H1 (cell line): ENCODE measurements around the gene C16orf90. TPM values are rescaled to one million over a fixed set of nuclear protein-coding genes. Genes with fewer than 3 reads are reported as not detected.

ENCODE experiments used
- CTCF ChIA-PET: fragments of 300-600 bp; sonication (Branson Sonifier 250); formaldehyde crosslinking; loops from one replicate; lab custom pipeline; 2021; ENCODE audit not compliant: partially characterized antibody; lab: Charles Lee
- POLR2A ChIA-PET: fragments of 300-600 bp; sonication (Branson Sonifier 250); formaldehyde crosslinking; loops from one replicate; lab custom pipeline; 2021; ENCODE audit warnings: inconsistent platforms; ENCODE audit not compliant: partially characterized antibody; lab: Charles Lee
- DNase-seq, 2 experiments: peaks; one replicate each; pipeline versions ENCODE4 v3.0.0 to v3.0.0-alpha.2; 2010 to 2022; ENCODE audit warnings: low spot score in 2 of 2, low read depth in 1 of 2, mixed read lengths in 1 of 2
- FAIRE-seq: peaks from 2 replicates; lab custom pipeline; 2011; peaks lifted over from hg19 to GRCh38; lab: Jason Lieb, UNC
- H2AFZ ChIP-seq: 2 replicates; pipeline ENCODE4 v1.8.1; 2012; ENCODE audit warnings: low read length, inconsistent platforms
- H2AK5ac ChIP-seq: 2 replicates; pipeline ENCODE4 v1.6.1; 2013; ENCODE audit warnings: low read depth, low read length
- H2BK120ac ChIP-seq: replicated peaks from 2 replicates; pipeline ENCODE3; 2013; ENCODE audit warnings: low read depth, low read length, inconsistent platforms
- H2BK12ac ChIP-seq: 2 replicates; pipeline ENCODE4 v1.6.1; 2013; ENCODE audit warnings: low read depth, low read length
- H2BK15ac ChIP-seq: 2 replicates; pipeline ENCODE4 v1.6.1; 2013; ENCODE audit warnings: low read length
- H2BK20ac ChIP-seq: 2 replicates; pipeline ENCODE4 v1.6.1; 2013; ENCODE audit warnings: low read length
- H2BK5ac ChIP-seq: 2 replicates; pipeline ENCODE4 v1.6.1; 2013; ENCODE audit warnings: low read depth, low read length
- H3K14ac ChIP-seq: 2 replicates; pipeline ENCODE4 v1.6.1; 2013; ENCODE audit warnings: inconsistent platforms; ENCODE audit not compliant: insufficient read length
- H3K18ac ChIP-seq: 2 replicates; pipeline ENCODE4 v1.6.1; 2013; ENCODE audit warnings: low read length; ENCODE audit errors: extremely low read depth
- H3K23ac ChIP-seq: 2 replicates; pipeline ENCODE4 v1.6.1; 2013; ENCODE audit warnings: inconsistent platforms; ENCODE audit not compliant: insufficient read length
- H3K23me2 ChIP-seq: 2 replicates; pipeline ENCODE4 v1.6.1; 2013; ENCODE audit warnings: low read depth, low read length
- H3K27ac ChIP-seq: 2 replicates; pipeline ENCODE4 v1.6.1; 2011; ENCODE audit warnings: low read depth, low read length, inconsistent platforms
- H3K27me3 ChIP-seq, 4 experiments: replicated peaks in 1 of 4; 1 replicate in 1 of 4; 2 replicates in 3 of 4; pipeline versions ENCODE4 v1.6.1 to v1.8.1; 2011 to 2013; ENCODE audit warnings: low read length in 3 of 4, mild to moderate bottlenecking in 3 of 4, inconsistent platforms in 2 of 4, mixed read lengths in 2 of 4, moderate library complexity in 1 of 4; ENCODE audit not compliant: control insufficient read depth in 3 of 4, insufficient read depth in 3 of 4; ENCODE audit errors: extremely low read depth in 1 of 4
- H3K36me3 ChIP-seq, 4 experiments: 2 replicates each; pipeline versions ENCODE4 v1.6.1 to v1.8.1; 2011 to 2013; ENCODE audit warnings: mild to moderate bottlenecking in 4 of 4, low read length in 3 of 4, moderate library complexity in 2 of 4, control low read depth in 1 of 4, inconsistent platforms in 1 of 4; ENCODE audit not compliant: insufficient read depth in 4 of 4, control insufficient read depth in 2 of 4
- H3K4ac ChIP-seq: replicated peaks from 2 replicates; pipeline ENCODE3; 2013; ENCODE audit warnings: low read length, low read depth, mixed read lengths, inconsistent platforms; ENCODE audit not compliant: insufficient read length
- H3K4me1 ChIP-seq, 4 experiments: replicated peaks in 1 of 4; 1 replicate in 1 of 4; 2 replicates in 3 of 4; pipeline versions ENCODE4 v1.6.1 to v1.8.1; 2011 to 2013; ENCODE audit warnings: low read length in 3 of 4, inconsistent platforms in 2 of 4, mixed read lengths in 1 of 4; ENCODE audit not compliant: insufficient read depth in 4 of 4, control insufficient read depth in 3 of 4
- H3K4me2 ChIP-seq, 2 experiments: 2 replicates each; pipeline versions ENCODE4 v1.6.1 to v1.8.1; 2011 to 2013; ENCODE audit warnings: low read depth in 2 of 2, low read length in 2 of 2, control low read depth in 1 of 2, inconsistent platforms in 1 of 2, mild to moderate bottlenecking in 1 of 2; ENCODE audit not compliant: insufficient read depth in 1 of 2
- H3K4me3 ChIP-seq, 4 experiments: fragments of 200-600, 300-600 bp in 1 of 4; sonication (generic), shearing (Covaris generic), sonication (Bioruptor Twin) in 1 of 4; 2 replicates each; pipeline versions ENCODE4 v1.5.1 to v1.8.1; 2011 to 2016; ENCODE audit warnings: low read length in 4 of 4, low read depth in 3 of 4, control low read depth in 2 of 4, inconsistent platforms in 2 of 4, mild to moderate bottlenecking in 2 of 4, mixed read lengths in 1 of 4, moderate library complexity in 1 of 4; ENCODE audit not compliant: insufficient read depth in 2 of 4; ENCODE audit errors: extremely low read depth in 1 of 4
- H3K56ac ChIP-seq: replicated peaks from 2 replicates; pipeline ENCODE3; 2013; ENCODE audit warnings: low read depth, mild to moderate bottlenecking, mixed read lengths, low read length, inconsistent platforms; ENCODE audit not compliant: insufficient read length
- H3K79me1 ChIP-seq: 2 replicates; pipeline ENCODE4 v1.6.1; 2013; ENCODE audit warnings: low read depth, low read length, control low read depth
- H3K79me2 ChIP-seq, 2 experiments: 2 replicates each; pipeline versions ENCODE4 v1.6.1 to v1.8.1; 2012 to 2013; ENCODE audit warnings: low read length in 2 of 2, mild to moderate bottlenecking in 2 of 2, inconsistent platforms in 1 of 2; ENCODE audit not compliant: insufficient read depth in 2 of 2, control insufficient read depth in 1 of 2
- H3K9ac ChIP-seq, 4 experiments: replicated peaks in 1 of 4; 1 replicate in 1 of 4; 2 replicates in 3 of 4; pipeline versions ENCODE4 v1.6.1 to v1.8.1; 2011 to 2013; ENCODE audit warnings: low read depth in 3 of 4, low read length in 3 of 4, control low read depth in 2 of 4, mild to moderate bottlenecking in 2 of 4, moderate library complexity in 2 of 4, inconsistent platforms in 1 of 4; ENCODE audit errors: extremely low read depth in 1 of 4
- H3K9me3 ChIP-seq, 2 experiments: 2 replicates each; pipeline versions ENCODE4 v1.6.1 to v1.8.1; 2012 to 2013; ENCODE audit warnings: mild to moderate bottlenecking in 2 of 2, moderate library complexity in 2 of 2, control low read depth in 1 of 2, inconsistent platforms in 1 of 2, low read depth in 1 of 2, low read length in 1 of 2, mixed read lengths in 1 of 2; ENCODE audit not compliant: insufficient read depth in 2 of 2
- H4K20me1 ChIP-seq, 2 experiments: replicated peaks in 1 of 2; 2 replicates each; pipeline versions ENCODE3 to v1.8.1; 2011 to 2013; ENCODE audit warnings: inconsistent platforms in 2 of 2, low read length in 2 of 2, mild to moderate bottlenecking in 1 of 2; ENCODE audit not compliant: insufficient read depth in 2 of 2, control insufficient read depth in 1 of 2
- H4K5ac ChIP-seq: 2 replicates; pipeline ENCODE4 v1.6.1; 2013; ENCODE audit warnings: low read length, low read depth, mixed read lengths, inconsistent platforms; ENCODE audit not compliant: insufficient read length
- H4K8ac ChIP-seq: 2 replicates; pipeline ENCODE4 v1.8.0; 2013; ENCODE audit warnings: mild to moderate bottlenecking, moderate library complexity, low read length, inconsistent platforms; ENCODE audit not compliant: insufficient read depth; ENCODE audit errors: extremely low read depth
- H4K91ac ChIP-seq: replicated peaks from 2 replicates; pipeline ENCODE3; 2013; ENCODE audit warnings: low read length, mixed read lengths, inconsistent platforms; ENCODE audit not compliant: insufficient read length
- ATF2 ChIP-seq: IDR thresholded peaks from 2 replicates; pipeline ENCODE4 v1.6.1; 2012; ENCODE audit warnings: low read length, inconsistent platforms
- ATF3 ChIP-seq: IDR thresholded peaks from 2 replicates; pipeline ENCODE4 v1.6.1; 2011; ENCODE audit warnings: low read depth, mild to moderate bottlenecking, low read length; ENCODE audit not compliant: insufficient read depth
- CHD1 ChIP-seq: IDR thresholded peaks from 2 replicates; pipeline ENCODE4 v1.6.1; 2012; ENCODE audit warnings: low read depth, low read length, improper control_type of control experiment
- CREB1 ChIP-seq: IDR thresholded peaks from 2 replicates; pipeline ENCODE4 v1.6.1; 2012; ENCODE audit warnings: inconsistent platforms
- CTBP2 ChIP-seq: IDR thresholded peaks from 2 replicates; pipeline ENCODE4 v1.7.0; 2011; ENCODE audit warnings: borderline replicate concordance, mild to moderate bottlenecking, moderate library complexity, mixed read lengths, low read length; ENCODE audit not compliant: insufficient read depth, insufficient read length
- JUN ChIP-seq: IDR thresholded peaks from 2 replicates; pipeline ENCODE4 v1.6.1; 2011; ENCODE audit warnings: low read depth, mild to moderate bottlenecking, improper control_type of control experiment, low read length
- RAD21 ChIP-seq, 2 experiments: IDR thresholded peaks in 1 of 2; conservative IDR thresholded peaks in 1 of 2; 2 replicates each; pipeline ENCODE4 v1.6.1; 2011; ENCODE audit warnings: low read depth in 2 of 2, low read length in 2 of 2, improper control_type of control experiment in 1 of 2, inconsistent platforms in 1 of 2, mild to moderate bottlenecking in 1 of 2, moderate library complexity in 1 of 2
- RFX5 ChIP-seq: IDR thresholded peaks from 2 replicates; pipeline ENCODE4 v1.6.1; 2011; ENCODE audit warnings: low read depth, low read length, improper control_type of control experiment, borderline replicate concordance
- ZNF274 ChIP-seq: IDR thresholded peaks from 2 replicates; pipeline ENCODE4 v1.7.0; 2012; ENCODE audit warnings: low read length, borderline replicate concordance; ENCODE audit errors: extremely low read depth
- WGBS, 2 experiments: shearing (Covaris generic) in 1 of 2; methylation state at CpG; one replicate each; pipeline versions ENCODE4 v1.1.6 to v1.1.7; 2013 to 2015; ENCODE audit warnings: low lambda C conversion rate in 2 of 2, mixed read lengths in 2 of 2, inconsistent platforms in 1 of 2, low coverage in 1 of 2, missing lambda C conversion rate in 1 of 2; ENCODE audit not compliant: insufficient replicate concordance in 2 of 2, insufficient coverage in 1 of 2, insufficient read length in 1 of 2; ENCODE audit errors: extremely low coverage in 1 of 2, missing lambda C conversion rate in 1 of 2; 5-methylcytosine and 5-hydroxymethylcytosine counted together
- long read RNA-seq, 2 experiments: library from RNA in 1 of 2; library from capped mRNA in 1 of 2; stranded (forward); transcript quantifications; one replicate each; pipeline ENCODE4 v2.0.0, GENCODE V29; 2021; ENCODE audit warnings: inconsistent platforms in 1 of 2
- polyA minus RNA-seq, 3 experiments: library from RNA; depleted of rRNA, polyadenylated mRNA; stranded (reverse); fragments of >200 nt; gene quantifications; 1 replicate in 2 of 3; 2 replicates in 1 of 3; pipeline ENCODE4 v1.2.3, GENCODE V29; 2011
- polyA plus RNA-seq, 7 experiments: library from polyadenylated mRNA; depleted of rRNA in 3 of 7; stranded (reverse) in 5 of 7; unstranded in 2 of 7; fragments of >200 nt in 5 of 7; fragments of 200-250 nt in 2 of 7; gene quantifications; 1 replicate in 5 of 7; 2 replicates in 1 of 7; 4 replicates in 1 of 7; pipeline versions ENCODE4 v1.2.1 to v1.2.3, GENCODE V29; 2011 to 2013; ENCODE audit warnings: missing spikeins in 2 of 7, mixed read lengths in 2 of 7
- total RNA-seq: library from RNA; stranded (reverse); fragmentation: NEBNext Ultra II Directional; extraction: Animal tissue kit (Norgen Biotek cat#: 25700); gene quantifications from 2 replicates; pipeline ENCODE4 v1.2.1, GENCODE V29; 2021

Gene C16orf90
- total RNA-seq (not detected in 2 replicates), polyA plus RNA-seq (2011; rRNA removed) (not detected in 2 replicates), polyA minus RNA-seq (2011; rRNA and poly(A)+ RNA removed) (not detected in 2 replicates)
- not detected for polyA plus RNA-seq (2011; cell fraction: cytosol; rRNA removed)
- not detected for polyA plus RNA-seq (2011; cell fraction: nucleus; rRNA removed)
- not detected in 4 replicates for polyA plus RNA-seq (2012, experiment 1 of 2)
- not detected for polyA plus RNA-seq (2012, experiment 2 of 2)
- polyA plus RNA-seq (2013, experiment 1 of 2) = not detected
- polyA plus RNA-seq (2013, experiment 2 of 2) = not detected
- not detected for polyA minus RNA-seq (2011; cell fraction: cytosol; rRNA and poly(A)+ RNA removed)
- polyA minus RNA-seq (2011; cell fraction: nucleus; rRNA and poly(A)+ RNA removed) = not detected
- long read RNA-seq, experiment 1 = 0 reads
- long read RNA-seq, experiment 2 = 0 reads

GRCh38 chr16:3495176-3495575, at the start of gene C16orf90:
Gene C16orf90, minus strand, starts transcription at chr16:3495489. Its CDS starts 68 bp downstream, at chr16:3495421.
- H2BK5ac ChIP-seq = no peak within 1 kb of the TSS
- H3K36me3 ChIP-seq = no peaks in the 10 kb centered on the region
- H3K4ac ChIP-seq = no peak within 1 kb of the TSS
- H3K4me3 ChIP-seq = no peak within 1 kb of the TSS
- H3K9ac ChIP-seq = no peak within 1 kb of the TSS
- no peak within 1 kb of the TSS for H4K91ac ChIP-seq
- H3K27ac ChIP-seq = no peak within 1 kb of the TSS
- no peaks in the 10 kb centered on the region for H3K79me2 ChIP-seq
- H3K4me2 ChIP-seq = no peak within 1 kb of the TSS
- no peak within 1 kb of the TSS for H3K14ac ChIP-seq
- POLR2A ChIA-PET = interaction anchor here (1.0 to 1.4 kb wide), 2 partner anchors 27 to 38 kb away, joined by 3 read pairs; no protein-coding TSS in a partner anchor
- no peaks in the 10 kb centered on the region for H3K27me3 ChIP-seq
- no peak within 1 kb of the TSS for H2BK120ac ChIP-seq
- H2BK12ac ChIP-seq = no peak within 1 kb of the TSS
- no peaks in the 10 kb centered on the region for H3K23me2 ChIP-seq
- 94% methylated on average over 3 of the region's 3 CpGs; no CpG with 5 or more reads in 1 of the 2 experiments for WGBS, 2 experiments
- H2AK5ac ChIP-seq = no peak within 1 kb of the TSS
- H3K56ac ChIP-seq = no peak within 1 kb of the TSS
- no peak within 1 kb of the TSS for H3K18ac ChIP-seq
- CTCF ChIA-PET = interaction anchor here (6.3 kb wide), 1 partner anchor 10 kb away, joined by 27 read pairs; no protein-coding TSS in a partner anchor
- FAIRE-seq (no peak), DNase-seq (no peak)
- no peak within 1 kb of the TSS for H4K5ac ChIP-seq
- peak within 1 kb of the TSS; percentile 28 for H4K8ac ChIP-seq
- no peak within 1 kb of the TSS for H2AFZ ChIP-seq
- no peaks in the 10 kb centered on the region for H3K4me1 ChIP-seq
- H2BK20ac ChIP-seq = no peak within 1 kb of the TSS
- no peak within 1 kb of the TSS for H3K23ac ChIP-seq
- H4K20me1 ChIP-seq = no peaks in the 10 kb centered on the region
- no peak within 1 kb of the TSS for H2BK15ac ChIP-seq
- no peaks in the 10 kb centered on the region for H3K9me3 ChIP-seq
- H3K79me1 ChIP-seq = no peaks in the 10 kb centered on the region
- TF ChIP-seq ZNF274 (no peak), RAD21 (IDR thresholded peaks at IDR 0.05 in 1 of 2, conservative IDR thresholded peaks at IDR 0.05 in 1 of 2; ENCODE audit: low read depth in 2 of 2, low read length in 2 of 2) (no peak), JUN (no peak), ATF3 (no peak), CHD1 (no peak), ATF2 (no peak), CREB1 (no peak), CTBP2 (no peak), RFX5 (no peak)
